ENCODE data around the gene KCNK2.

Gene KCNK2

GRCh38 chr1:215262106-215262505, 179.6 kb downstream of the KCNK2 start:
- DNase-seq = no peak

- DNase-seq = no peak
Measured at GRCh38 chr1:215263636-215264035, 181.1 kb downstream of the KCNK2 start.

- DNase-seq = no peak
Measured at GRCh38 chr1:215264649-215265048, 182.1 kb downstream of the KCNK2 start.

GRCh38 chr1:215267495-215267894, 185.0 kb downstream of the KCNK2 start:
- no peak for DNase-seq

- DNase-seq = no peak
Measured at GRCh38 chr1:215269955-215270354, 187.4 kb downstream of the KCNK2 start.

- DNase-seq = no peak
Measured at GRCh38 chr1:215273838-215274516, 191.4 kb downstream of the KCNK2 start.

GRCh38 chr1:215276582-215276981, 194.0 kb downstream of the KCNK2 start:
- no peak for DNase-seq

GRCh38 chr1:215277532-215277931, 195.0 kb downstream of the KCNK2 start:
- DNase-seq = no peak

- DNase-seq = no peak
Measured at GRCh38 chr1:215279682-215280081, 197.1 kb downstream of the KCNK2 start.

- no peak for DNase-seq
Measured at GRCh38 chr1:215282557-215282956, 200.0 kb downstream of the KCNK2 start.

- DNase-seq = no peak
Measured at GRCh38 chr1:215285013-215285800, 202.7 kb downstream of the KCNK2 start.
